ENCODE data around the gene PPP1R10.
"Not testable (repeated sequence)": the region's sequence is repeated elsewhere in the genome, so short reads cannot be mapped to it uniquely, and the experiment has no call there.

DNA sequence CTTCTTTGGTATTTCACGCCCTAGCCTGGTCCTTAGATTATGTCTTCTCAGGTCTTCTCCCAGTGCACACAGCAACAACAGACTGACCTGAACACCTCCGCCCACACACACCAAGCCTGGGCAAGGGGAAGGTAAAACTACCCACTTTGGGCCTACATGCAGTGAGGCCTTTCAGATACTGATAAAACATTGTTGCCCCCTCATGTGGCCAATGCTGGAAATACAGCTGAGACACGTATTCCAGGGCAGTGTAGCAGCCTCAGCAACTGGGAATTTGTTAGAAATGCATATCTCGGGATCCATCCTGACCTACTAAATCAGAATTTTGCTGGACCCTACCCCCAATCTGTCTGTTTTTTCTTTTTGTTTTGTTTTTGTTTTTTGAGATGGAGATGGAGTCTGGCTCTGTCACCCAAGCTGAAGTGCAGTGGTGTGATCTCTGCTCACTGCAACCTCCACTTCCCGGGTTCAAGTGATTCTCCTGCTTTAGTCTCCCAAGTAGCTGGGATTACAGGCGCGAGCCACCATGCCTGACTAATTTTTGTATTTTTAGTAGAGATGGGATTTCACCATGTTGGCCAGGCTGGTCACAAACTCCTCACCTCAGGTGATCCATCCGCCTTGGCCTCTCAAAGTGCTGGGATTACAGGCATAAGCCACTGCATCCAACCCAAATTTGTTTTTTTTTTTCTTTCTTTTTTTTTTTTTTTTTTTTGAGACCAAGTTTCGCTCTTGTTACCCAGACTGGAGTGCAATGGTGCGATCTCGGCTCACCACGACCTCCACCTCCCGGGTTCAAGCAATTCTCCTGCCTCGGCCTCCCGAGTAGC, 19.5 kb downstream of the PPP1R10 start:
- TF ChIP-seq RCOR1 (IDR thresholded peaks at IDR 0.05; ENCODE audit: low read depth, low read length); NR3C1 (IDR thresholded peaks at IDR 0.05); JUN (IDR thresholded peaks at IDR 0.05): not testable (repeated sequence)
- TF ChIP-seq CTCF (IDR thresholded peaks at IDR 0.05), result peak; percentile 51

All from A549 (cell line).